T-helper 1 cell treated with Interleukin-12 subunit alpha and Interleukin-12 subunit beta and Interleukin-4 antibody, amounts not matched to agents 30 ng/mL and 1 ng/mL, for 36 hours (primary cell): ENCODE results near the gene SPTY2D1. TPM values are rescaled to one million over a fixed set of nuclear protein-coding genes. Genes with fewer than 3 reads are reported as not detected.
"Not testable (repeated sequence)": the region's sequence is repeated elsewhere in the genome, so short reads cannot be mapped to it uniquely, and the experiment has no call there.

ENCODE experiments used
- intact Hi-C: fragments of 100-400 bp; cut with micrococcal nuclease; formaldehyde crosslinking; loops from one replicate; pipeline ENCODE4 v1.15.1; 2024
- total RNA-seq: library from RNA; stranded (reverse); gene quantifications from 2 replicates; pipeline ENCODE4 v1.2.3, GENCODE V29; 2022

Gene SPTY2D1
- total RNA-seq, 1 donor from 2014 or later: 38.6 TPM

- intact Hi-C loops: no loop called here
These were observed 10.4 kb downstream of the SPTY2D1 start for GRCh38 chr11:18623707-18624106.

GRCh38 chr11:18618342-18619025 lies 15.7 kb downstream of the SPTY2D1 start:
- intact Hi-C loops: loop anchor here (1.0 to 5.0 kb wide), 5 partner anchors 16 to 1266 kb away; partner anchors contain the start of genes NCR3LG1, SPTY2D1 and TMEM86A

- intact Hi-C loops: loop anchor here (1.0 to 5.0 kb wide), 5 partner anchors 16 to 1266 kb away; partner anchors contain the start of genes NCR3LG1, SPTY2D1 and TMEM86A
These were observed 16.3 kb downstream of the SPTY2D1 start for GRCh38 chr11:18617688-18618341.

GRCh38 chr11:18615628-18616392 lies 18.3 kb downstream of the SPTY2D1 start:
- intact Hi-C loops: loop anchor here (1.0 to 5.0 kb wide), 9 partner anchors 29 to 1264 kb away; partner anchors contain the start of genes NCR3LG1, TMEM86A and TSG101

GRCh38 chr11:18614667-18615066 lies 19.5 kb downstream of the SPTY2D1 start:
- intact Hi-C loops: loop anchor here (5.0 kb wide), 3 partner anchors 83 to 1262 kb away; partner anchors contain the start of genes NCR3LG1 and TMEM86A

GRCh38 chr11:18612394-18612793 lies 21.7 kb downstream of the SPTY2D1 start:
- intact Hi-C loops: no loop called here

GRCh38 chr11:18611196-18611595 lies 22.9 kb downstream of the SPTY2D1 start:
- intact Hi-C loops: no loop called here

- intact Hi-C loops: no loop called here
These were observed 25.8 kb downstream of the SPTY2D1 start for GRCh38 chr11:18608376-18608775.

- intact Hi-C loops: no loop called here
These were observed 33.1 kb downstream of the SPTY2D1 start for GRCh38 chr11:18600915-18601569.

GRCh38 chr11:18599739-18600230 lies 34.4 kb downstream of the SPTY2D1 start, which contains the start of gene MISFA:
Gene MISFA (plus strand): TSS chr11:18599789. CDS start chr11:18599929, 140 bp downstream.
- intact Hi-C loops: no loop called here

- intact Hi-C loops: no loop called here
These were observed 39.0 kb downstream of the SPTY2D1 start for GRCh38 chr11:18594999-18595749.

- intact Hi-C loops: not testable (repeated sequence)
These were observed 40.1 kb downstream of the SPTY2D1 start for GRCh38 chr11:18594088-18594487.

GRCh38 chr11:18590571-18590970 lies 43.6 kb downstream of the SPTY2D1 start:
- intact Hi-C loops: no loop called here

- intact Hi-C loops: loop anchor here (1.0 to 5.0 kb wide), 8 partner anchors 48 to 576 kb away; partner anchors contain the start of genes GTF2H1, HPS5, SAAL1 and SERGEF
These were observed 45.6 kb downstream of the SPTY2D1 start, which contains the start of gene UEVLD for GRCh38 chr11:18588297-18589252. Gene UEVLD (minus strand): TSS chr11:18588734. CDS start chr11:18588654, 80 bp downstream.

GRCh38 chr11:18581825-18582224 lies 52.3 kb downstream of the SPTY2D1 start:
- intact Hi-C loops: no loop called here

- intact Hi-C loops: no loop called here
These were observed 53.9 kb downstream of the SPTY2D1 start for GRCh38 chr11:18580113-18580766.

- intact Hi-C loops: loop anchor here (1.0 to 2.0 kb wide), 7 partner anchors 8 to 184 kb away; partner anchors contain the start of genes LDHA, SPTY2D1 and TSG101
These were observed 55.1 kb downstream of the SPTY2D1 start for GRCh38 chr11:18578975-18579598.
